GM12878 (cell line): Measurements from ENCODE around the gene DOC2B. TPM values are rescaled to one million over a fixed set of nuclear protein-coding genes. Genes with fewer than 3 reads are reported as not detected.

Experiments used
- ATAC-seq: fragments of 200-7000 bp; cut with Tn5 transposase; 3 replicates; pipeline ENCODE4 v1.9.1; 2020; ENCODE audit warnings: mild to moderate bottlenecking, moderate library complexity
- BruUV-seq: library from RNA; stranded (reverse); fragments of 400-500 nt; replicated peaks from 2 replicates; lab custom pipeline; 2021; lab: Mats Ljungman, UMichigan
- CTCF ChIA-PET: fragments of 300-600 bp; sonication (Branson Sonifier 250); formaldehyde crosslinking; extraction: SDS; loops from one replicate; lab custom pipeline; 2021; ENCODE audit warnings: inconsistent platforms; lab: Yijun Ruan, JAX
- POLR2A ChIA-PET: fragments of 350-600 bp; formaldehyde crosslinking; extraction: SDS; loops from one replicate; lab custom pipeline; 2021; ENCODE audit warnings: inconsistent platforms; lab: Charles Lee
- RAD21 ChIA-PET: fragments of 300-600 bp; sonication (Branson Sonifier 250); formaldehyde crosslinking; loops from one replicate; lab custom pipeline; 2023; ENCODE audit warnings: antibody characterized with exemption; ENCODE audit not compliant: unreplicated experiment; lab: Charles Lee
- SMC1A ChIA-PET: fragments of 300-600 bp; sonication (Branson Sonifier 250); formaldehyde crosslinking; loops from one replicate; lab custom pipeline; 2023; ENCODE audit not compliant: unreplicated experiment, uncharacterized antibody; lab: Charles Lee
- DNase-seq: peaks from one replicate; pipeline ENCODE4 v3.0.0-alpha.2; 2011; ENCODE audit warnings: low read depth, low spot score
- FAIRE-seq: peaks from 3 replicates; lab custom pipeline; 2011; peaks lifted over from hg19 to GRCh38; lab: Jason Lieb, UNC
- H2AFZ ChIP-seq: 2 replicates; pipeline ENCODE4 v1.6.0; 2011; ENCODE audit warnings: low read depth, low read length, control low read depth; ENCODE audit not compliant: control insufficient read depth
- H3K27ac ChIP-seq: 2 replicates; pipeline ENCODE4 v1.5.1; 2011; ENCODE audit warnings: control low read depth; ENCODE audit not compliant: control insufficient read depth, insufficient read depth
- H3K27me3 ChIP-seq, 2 experiments: replicated peaks in 1 of 2; 2 replicates each; pipeline versions ENCODE4 v1.6.0 to v1.6.1; 2011; ENCODE audit warnings: low read length in 1 of 2; ENCODE audit not compliant: control insufficient read depth in 2 of 2, insufficient read depth in 2 of 2
- H3K36me3 ChIP-seq, 2 experiments: 2 replicates each; pipeline ENCODE4 v1.5.1; 2011; ENCODE audit warnings: low read length in 1 of 2; ENCODE audit not compliant: control insufficient read depth in 2 of 2, insufficient read depth in 2 of 2
- H3K4me1 ChIP-seq: 2 replicates; pipeline ENCODE4 v1.6.1; 2011; ENCODE audit warnings: mild to moderate bottlenecking, low read length, moderate library complexity, mixed read lengths; ENCODE audit not compliant: control insufficient read depth, insufficient read depth
- H3K4me2 ChIP-seq: 2 replicates; pipeline ENCODE4 v1.6.0; 2011; ENCODE audit warnings: control low read depth; ENCODE audit not compliant: control insufficient read depth, insufficient read depth
- H3K4me3 ChIP-seq: fragments of 200-600 bp; sonication (generic); 2 replicates; pipeline ENCODE4 v1.5.1; 2016
- H3K79me2 ChIP-seq: 2 replicates; pipeline ENCODE4 v1.6.0; 2011; ENCODE audit warnings: low read length; ENCODE audit not compliant: control insufficient read depth, insufficient read depth
- H3K9ac ChIP-seq: 2 replicates; pipeline ENCODE4 v1.8.0; 2011; ENCODE audit warnings: low read length, control low read depth, mixed read lengths; ENCODE audit not compliant: control insufficient read depth, insufficient read depth
- H3K9me3 ChIP-seq: replicated peaks from 3 replicates; pipeline ENCODE4 v1.5.1; 2011; ENCODE audit warnings: mild to moderate bottlenecking, low read length; ENCODE audit not compliant: control insufficient read depth, insufficient read depth
- H4K20me1 ChIP-seq: 2 replicates; pipeline ENCODE4 v1.6.0; 2011; ENCODE audit not compliant: control insufficient read depth, insufficient read depth
- CHD2 ChIP-seq: IDR thresholded peaks from 2 replicates; pipeline ENCODE4 v1.6.1; 2011; ENCODE audit warnings: low read depth, low read length, improper control_type of control experiment, borderline replicate concordance
- CTCF ChIP-seq, 3 experiments: IDR thresholded peaks in 2 of 3; conservative IDR thresholded peaks in 1 of 3; 2 replicates each; pipeline ENCODE4 v1.5.1; 2011; ENCODE audit warnings: low read depth in 3 of 3, low read length in 3 of 3, mild to moderate bottlenecking in 3 of 3, control low read depth in 2 of 3, moderate library complexity in 2 of 3, inconsistent platforms in 1 of 3, mixed read lengths in 1 of 3; ENCODE audit not compliant: control insufficient read depth in 2 of 3, insufficient read depth in 1 of 3; ENCODE audit errors: extremely low read depth in 1 of 3
- E2F8 ChIP-seq: fragments of 450-650 bp; IDR thresholded peaks from 2 replicates; pipeline ENCODE4 v1.6.1; 2018; ENCODE audit warnings: mild to moderate bottlenecking, low read depth, moderate library complexity; ENCODE audit not compliant: partially characterized antibody
- EED ChIP-seq: sonication (generic); IDR thresholded peaks from 2 replicates; pipeline ENCODE4 v1.6.1; 2016; ENCODE audit warnings: antibody characterized with exemption, low read depth
- FOXK2 ChIP-seq: fragments of 450-650 bp; IDR thresholded peaks from 2 replicates; pipeline ENCODE4 v1.6.1; 2017; ENCODE audit warnings: mild to moderate bottlenecking, moderate library complexity
- ZNF274 ChIP-seq: IDR thresholded peaks from one replicate; pipeline ENCODE4 v1.8.0; 2011; ENCODE audit not compliant: insufficient read length, insufficient read depth
- WGBS: methylation state at CpG from one replicate; pipeline ENCODE4 v1.1.6; 2016; ENCODE audit warnings: low lambda C conversion rate; ENCODE audit not compliant: insufficient replicate concordance, insufficient coverage; ENCODE audit errors: missing lambda C conversion rate; 5-methylcytosine and 5-hydroxymethylcytosine counted together
- in situ Hi-C: fragments of 300-500 bp; cut with MboI; formaldehyde crosslinking; loops from 9 replicates; pipeline ENCODE4 v1.14.3; 2018; ENCODE audit warnings: mixed read lengths
- intact Hi-C: fragments of 100-400 bp; cut with micrococcal nuclease; formaldehyde crosslinking; loops from one replicate; pipeline ENCODE4 v1.14.2; 2022; ENCODE audit not compliant: unreplicated experiment
- polyA plus RNA-seq, 11 experiments: library from polyadenylated mRNA; depleted of rRNA in 4 of 11; unstranded in 6 of 11; stranded (reverse) in 5 of 11; fragments of >200 nt; fragmentation: Nextera tagmentation in 4 of 11; fragmentation: Illumina TruSeq in 1 of 11; extraction: Ambion mirVana in 4 of 11; extraction: Trizol in 1 of 11; gene quantifications; 1 replicate in 1 of 11; 2 replicates in 10 of 11; pipeline versions ENCODE4 v1.2.1 to v1.2.3, GENCODE V29; 2011 to 2016; ENCODE audit warnings: inconsistent platforms in 2 of 11, missing spikeins in 2 of 11, low read depth in 1 of 11
- total RNA-seq, 4 experiments: library from RNA; depleted of rRNA in 3 of 4; stranded (reverse); fragments of >200 nt in 3 of 4; fragmentation: Illumina TruSeq in 1 of 4; extraction: Trizol in 1 of 4; gene quantifications; 2 replicates each; pipeline versions ENCODE4 v1.2.1 to v1.2.3, GENCODE V29; 2013 to 2021

The DOC2B gene
- total and polyA plus RNA-seq, 10 of the 15 experiments (the other 5 are each of a cell fraction or from before 2014, with no cell fraction given) = not detected

DNA sequence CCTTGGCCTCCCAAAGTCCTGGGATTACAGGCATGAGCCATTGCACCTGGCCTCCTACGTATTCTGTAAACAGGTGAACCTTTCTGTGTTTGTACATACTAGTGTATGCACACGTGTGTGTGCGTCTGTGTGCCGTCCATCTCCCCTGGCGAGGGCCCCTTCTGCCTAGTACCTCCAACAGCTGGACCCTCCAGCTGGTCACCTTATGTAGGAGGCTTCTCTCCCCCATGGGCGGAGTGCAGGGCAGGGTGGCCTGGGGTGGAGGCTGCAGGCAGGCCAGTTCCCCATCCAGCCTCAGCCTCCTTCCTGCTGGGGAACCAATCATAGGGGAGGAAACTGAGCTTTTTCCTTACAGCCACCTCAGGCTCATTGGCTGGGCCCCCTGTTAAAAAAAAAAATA, 24.4 kb upstream of the DOC2B start:
- H4K20me1 ChIP-seq = no peaks in the 10 kb centered on the region
- ATAC-seq (no peak), FAIRE-seq (no peak), DNase-seq (no peak)
- RAD21 ChIA-PET = no interaction called here
- no peak overlapping the region for H3K4me2 ChIP-seq
- H3K79me2 ChIP-seq = no peaks in the 10 kb centered on the region
- no peak overlapping the region for H3K9ac ChIP-seq
- H3K9me3 ChIP-seq = no peaks in the 10 kb centered on the region; the same call in 2 of the 3 replicates
- SMC1A ChIA-PET = interaction anchor here (0.6 kb wide), 1 partner anchor 55 kb away, joined by 3 read pairs; no protein-coding TSS in a partner anchor
- 67% methylated on average over 6 of the region's 6 CpGs for WGBS
- H3K27ac ChIP-seq = no peak overlapping the region
- no TSS peak for BruUV-seq
- H3K4me3 ChIP-seq = no peak overlapping the region
- H3K4me1 ChIP-seq = no peaks in the 10 kb centered on the region
- H3K36me3 ChIP-seq = no peaks in the 10 kb centered on the region
- CTCF ChIA-PET = interaction anchor here (0.7 kb wide), 2 partner anchors 240 to 369 kb away, joined by 3 to 4 read pairs; partner anchors contain the start of gene RFLNB
- in situ Hi-C loops (no loop called here), intact Hi-C loops (no loop called here)
- no peak for TF ChIP-seq CHD2
- no peak for TF ChIP-seq FOXK2
- no peak for TF ChIP-seq ZNF274
- no peak for TF ChIP-seq EED
- TF ChIP-seq E2F8 = no peak
- TF ChIP-seq CTCF (IDR thresholded peaks at IDR 0.05 in 2 of 3, conservative IDR thresholded peaks at IDR 0.05 in 1 of 3; ENCODE audit: control insufficient read depth in 2 of 3, extremely low read depth in 1 of 3, insufficient read depth in 1 of 3, low read depth in 3 of 3, low read length in 3 of 3) = no peak
- no peaks in the 10 kb centered on the region; a peak in 1 of 4 replicates for H3K27me3 ChIP-seq
- H2AFZ ChIP-seq = no peak overlapping the region
- POLR2A ChIA-PET = no interaction called here
